SK-MEL-5 (cell line): ENCODE data around the gene RAPGEF4. TPM values are rescaled to one million over a fixed set of nuclear protein-coding genes. Genes with fewer than 3 reads are reported as not detected.

ENCODE experiments used
- DNase-seq: peaks from one replicate; pipeline ENCODE4 v3.0.0-alpha.2; 2016; ENCODE audit warnings: low read depth, low spot score
- in situ Hi-C: cut with HindIII; loops from 2 replicates; pipeline ENCODE4 v1.10.0; 2016; ENCODE audit warnings: low sequenced_read_pairs, high pct_unique_total_duplicates, low pct_unique_long_range_greater_than_20kb
- total RNA-seq: library from RNA; depleted of rRNA; stranded (reverse); fragments of >200 nt; shearing (Covaris generic); gene quantifications from 2 replicates; pipeline ENCODE4 v1.2.3, GENCODE V29; 2014

The RAPGEF4 gene
- total RNA-seq, 1 experiment from 2014 or later = 4.5 TPM

DNA sequence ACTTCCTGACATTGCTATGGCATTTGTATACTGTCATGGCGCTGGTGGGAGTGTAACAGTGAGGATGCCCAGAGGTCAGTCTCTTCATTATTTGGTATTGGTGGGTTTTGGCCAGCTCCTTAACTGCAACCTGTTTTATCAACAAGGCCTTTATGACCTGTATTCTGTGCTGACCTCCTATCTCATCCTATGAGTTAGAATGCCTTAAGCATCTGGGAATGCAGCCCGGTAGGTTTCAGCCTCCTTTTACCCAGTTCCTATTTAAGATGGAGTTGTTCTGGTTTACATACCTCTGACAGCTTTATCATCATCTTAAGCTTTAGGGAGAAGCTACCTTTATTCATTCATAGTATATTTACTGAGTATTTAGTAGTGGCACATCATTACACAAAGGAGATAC lies 103.8 kb downstream of the RAPGEF4 start:
- DNase-seq = no peak
- in situ Hi-C loops = no loop called here

DNA sequence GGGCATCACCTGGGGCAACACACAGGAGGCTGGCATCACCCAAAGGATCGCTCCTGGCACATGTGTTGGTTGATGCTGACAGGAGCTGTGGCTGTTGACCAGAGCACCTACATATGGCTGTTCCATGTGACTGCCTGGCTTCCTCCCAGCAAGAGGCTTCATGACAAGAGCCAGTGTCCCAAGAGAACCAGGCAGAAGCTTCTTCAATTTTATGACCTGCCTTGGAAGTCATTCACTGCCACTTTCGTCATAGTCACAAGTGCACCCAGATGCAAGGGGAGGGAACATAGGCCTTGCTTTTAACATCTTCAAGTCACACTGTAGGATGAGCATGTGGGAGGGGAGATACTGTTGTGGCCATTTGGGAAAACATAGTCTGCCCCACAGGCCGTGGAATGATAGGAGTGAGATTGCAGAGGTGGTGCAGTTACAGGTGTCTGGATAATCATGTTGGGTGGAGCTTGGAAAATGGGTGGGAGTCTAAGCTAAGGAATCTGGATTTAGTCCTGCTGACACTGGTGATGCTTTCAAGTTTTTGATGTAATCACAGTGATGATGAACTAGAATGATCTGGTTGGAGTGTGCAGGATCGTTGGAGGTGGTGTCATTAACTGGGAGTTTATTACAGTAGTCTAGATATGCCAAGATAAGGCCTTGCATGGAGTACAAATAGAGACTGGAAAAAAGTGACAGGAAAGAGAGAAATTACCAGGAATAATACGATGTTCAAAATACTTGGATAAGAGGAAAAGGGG lies 107.0 kb downstream of the RAPGEF4 start:
- in situ Hi-C loops = no loop called here
- DNase-seq = no peak

DNA sequence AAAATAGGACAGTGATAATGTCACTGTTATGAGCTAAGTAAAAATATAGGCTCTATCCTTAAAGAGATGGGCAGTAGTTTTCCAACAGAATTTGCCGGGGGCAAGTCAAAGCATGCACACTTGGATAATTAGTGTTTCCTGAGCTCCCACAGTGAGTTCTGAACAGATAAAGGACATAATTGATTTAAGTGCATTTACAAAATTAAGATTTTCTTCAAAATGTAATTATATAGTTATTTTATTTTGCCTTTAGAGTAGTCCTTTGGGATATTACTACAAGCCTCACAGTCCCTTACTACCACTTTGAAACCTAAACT lies 107.6 kb downstream of the RAPGEF4 start:
- in situ Hi-C loops = no loop called here
- no peak for DNase-seq

DNA sequence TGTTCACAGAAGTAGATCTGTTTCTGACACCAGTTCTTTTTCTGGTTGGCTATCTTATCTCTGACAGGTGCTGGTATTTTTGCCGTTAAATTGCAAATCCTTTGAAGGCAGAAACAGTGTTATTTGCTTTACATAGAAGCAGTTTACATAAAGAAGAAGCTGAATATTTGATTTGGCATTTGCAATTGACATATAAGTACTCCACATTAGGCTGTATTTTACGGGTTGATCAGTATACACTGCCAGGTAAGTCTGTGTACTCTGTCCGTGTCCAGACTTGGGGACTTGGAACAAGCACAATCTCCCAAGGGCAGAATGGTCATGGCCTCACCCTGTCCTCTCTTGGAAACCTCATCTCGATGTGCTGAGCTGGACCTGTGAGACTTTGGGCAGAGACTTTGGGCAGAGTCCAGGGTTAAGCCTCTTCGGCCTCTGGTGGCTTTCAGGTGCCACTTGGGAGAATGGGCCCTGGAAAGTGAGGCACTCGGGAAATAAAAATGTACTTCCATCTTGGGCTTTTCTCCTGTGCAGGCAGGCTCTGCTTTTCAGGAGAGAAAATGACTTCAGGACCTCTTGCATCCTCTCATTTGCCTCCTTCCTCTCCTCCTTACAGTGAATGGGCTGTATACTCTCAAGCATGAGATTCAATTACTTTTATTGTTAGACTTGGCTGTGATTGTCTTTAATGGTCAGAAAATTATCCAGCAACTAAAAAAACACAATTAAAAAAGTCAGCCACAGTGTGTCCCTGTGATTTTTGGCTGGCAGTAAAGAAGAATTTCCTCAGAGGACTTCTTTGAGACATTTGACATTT lies 108.5 kb downstream of the RAPGEF4 start:
- no peak for DNase-seq
- in situ Hi-C loops = no loop called here

DNA sequence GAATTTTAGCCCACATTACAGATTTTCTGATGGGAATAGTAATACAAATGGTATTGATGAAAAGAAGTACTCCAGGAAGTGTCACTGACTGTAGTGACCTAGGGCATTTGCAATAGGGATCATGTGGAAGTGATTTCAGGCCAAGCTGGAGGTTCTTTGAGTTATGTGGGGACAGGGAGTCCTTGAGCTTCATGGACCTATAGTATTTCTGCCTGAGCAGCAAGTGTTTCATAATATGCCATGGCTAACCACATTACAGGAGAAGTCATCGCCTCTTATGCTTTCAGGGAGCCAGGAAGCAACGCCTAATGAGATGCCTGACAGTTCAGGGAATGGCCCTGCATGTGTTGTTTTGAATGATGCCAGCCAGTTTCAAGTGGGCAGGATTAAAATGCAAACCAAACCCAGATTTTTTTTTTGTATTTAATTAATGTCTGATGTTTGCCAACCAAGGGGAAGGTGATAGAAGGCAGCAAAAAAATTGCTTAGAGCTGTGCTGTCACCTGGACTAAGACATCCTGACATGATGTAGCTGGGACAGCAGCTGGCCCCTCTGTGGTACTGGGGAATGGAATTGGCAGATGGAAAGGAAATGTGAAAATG lies 109.5 kb downstream of the RAPGEF4 start:
- in situ Hi-C loops = no loop called here
- no peak for DNase-seq

DNA sequence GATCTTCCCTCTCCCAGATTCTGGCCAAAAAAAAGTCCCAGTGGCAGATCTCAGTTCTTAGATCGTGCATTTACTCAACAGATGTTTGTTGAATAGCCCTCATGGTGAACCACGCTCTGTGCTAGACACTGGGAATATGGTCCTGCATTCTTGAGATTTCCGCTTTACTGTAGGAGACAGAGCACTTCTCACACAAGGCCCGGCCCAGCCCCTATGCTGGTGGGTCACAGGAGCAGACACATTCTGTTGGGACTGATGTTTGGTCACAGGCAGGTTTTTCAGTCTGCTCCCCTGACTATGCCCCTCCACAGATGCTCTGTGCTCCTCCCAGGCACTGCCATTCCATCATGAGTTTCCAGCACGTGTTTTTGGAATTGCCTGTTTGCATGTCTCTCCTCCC lies 110.9 kb downstream of the RAPGEF4 start:
- in situ Hi-C loops = no loop called here
- DNase-seq = no peak

DNA sequence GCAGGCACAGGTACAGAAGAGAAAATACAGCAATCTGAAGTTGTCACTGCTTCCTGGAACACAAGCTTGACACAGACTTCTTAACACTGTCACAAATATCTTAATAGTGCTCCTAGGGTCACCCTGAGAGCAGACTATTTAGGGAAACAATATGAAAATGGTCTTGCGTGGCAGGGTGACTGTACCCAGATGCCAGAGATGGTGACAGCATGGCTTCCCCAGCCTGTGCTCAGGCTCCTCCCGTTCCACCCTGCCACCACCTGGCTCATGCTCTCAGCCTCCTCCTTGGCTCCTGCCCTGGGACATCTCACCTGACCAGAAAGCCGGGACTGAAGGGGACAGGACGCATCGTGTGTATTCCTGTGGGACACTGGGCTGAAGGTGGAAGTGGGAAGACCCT lies 111.5 kb downstream of the RAPGEF4 start:
- in situ Hi-C loops = no loop called here
- no peak for DNase-seq

DNA sequence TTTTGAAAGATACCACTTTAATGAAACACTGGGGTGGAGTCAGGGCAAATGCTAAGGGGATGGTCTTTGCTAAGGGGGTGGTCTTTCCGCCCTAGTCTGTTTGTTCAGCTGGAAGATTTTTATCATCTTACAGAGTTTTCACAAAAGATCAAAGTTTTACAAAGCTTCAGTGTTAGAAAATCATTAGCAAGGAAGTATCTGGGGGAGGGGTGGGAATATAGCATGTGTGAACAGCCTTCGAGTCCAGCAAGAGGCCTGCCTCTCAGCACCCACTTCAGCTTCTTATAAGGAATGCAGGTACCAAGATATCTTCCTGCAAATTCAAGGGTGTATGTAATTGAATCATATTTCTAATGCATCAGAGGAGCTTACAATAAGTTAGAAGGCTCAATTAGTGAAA lies 112.9 kb downstream of the RAPGEF4 start:
- in situ Hi-C loops = no loop called here
- no peak for DNase-seq

DNA sequence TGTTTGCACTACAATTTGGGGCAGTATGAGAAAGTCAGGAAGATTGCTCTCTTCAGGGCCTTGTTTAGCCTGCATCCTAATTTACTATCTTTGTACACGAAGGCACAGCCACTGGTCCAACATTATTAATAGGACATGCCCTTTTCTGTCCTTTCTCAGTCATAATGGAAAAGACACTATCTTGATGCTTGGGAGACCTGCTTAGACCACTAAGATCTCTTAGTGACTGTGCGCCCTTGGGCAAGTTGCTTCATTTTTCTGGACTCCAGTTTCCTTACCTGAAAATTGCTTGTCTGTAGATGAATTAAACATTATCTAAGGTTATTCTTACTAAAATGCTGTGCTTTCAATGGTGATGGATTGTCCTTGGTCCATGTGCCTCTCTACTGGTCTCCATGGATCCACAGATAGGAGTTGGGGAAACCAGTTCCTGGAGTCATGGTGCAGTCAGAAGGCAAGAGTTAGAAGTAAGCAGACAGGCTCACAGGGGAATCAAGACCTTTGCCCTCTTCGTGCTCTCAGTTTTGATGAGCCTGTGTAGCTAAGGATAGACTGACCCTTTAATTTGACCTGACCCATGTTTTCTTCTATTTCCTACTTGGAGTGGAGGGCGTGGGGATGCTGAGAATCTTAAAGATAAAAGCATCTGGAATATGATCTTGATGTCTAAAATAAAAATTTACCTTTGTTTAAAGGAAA lies 114.0 kb downstream of the RAPGEF4 start:
- in situ Hi-C loops = no loop called here
- DNase-seq = no peak

DNA sequence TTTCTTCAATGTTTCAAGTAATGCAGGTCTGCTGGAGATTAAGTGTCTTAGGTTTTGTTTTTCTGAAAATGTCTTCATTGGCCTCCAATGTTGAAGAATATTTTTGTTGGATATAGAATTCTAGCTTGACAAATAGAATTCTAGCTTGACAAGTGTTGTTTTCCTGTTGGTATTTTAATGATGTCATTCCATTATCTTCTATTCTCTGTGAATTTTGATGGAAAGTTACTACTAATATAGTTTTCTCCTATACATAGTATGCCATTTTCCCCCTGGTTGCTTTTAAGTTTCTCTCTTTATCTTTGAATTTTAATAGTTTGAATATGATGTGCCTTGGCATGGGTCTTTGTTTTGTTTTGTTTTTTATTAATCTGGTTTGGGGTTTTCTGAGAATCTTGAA lies 119.9 kb downstream of the RAPGEF4 start:
- in situ Hi-C loops = no loop called here
- DNase-seq = no peak

DNA sequence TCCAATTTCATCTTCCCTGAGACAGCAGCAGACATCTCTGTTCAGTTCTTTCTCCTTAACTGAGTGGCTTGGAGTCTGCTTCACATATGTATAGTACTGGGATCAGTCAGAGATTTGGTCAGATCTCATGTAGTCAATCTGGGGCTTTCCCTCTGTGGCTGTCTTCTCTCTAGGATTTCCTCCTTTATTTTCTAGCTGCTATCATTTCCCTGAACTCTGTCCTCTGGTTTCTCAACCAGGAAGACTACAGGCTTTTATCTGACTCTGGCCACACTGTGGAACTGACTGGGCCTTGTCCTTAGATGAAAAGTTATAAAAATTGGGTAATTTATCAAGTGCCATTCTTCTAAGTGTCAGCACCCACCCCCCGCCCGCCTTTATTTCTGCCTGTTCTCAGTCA lies 121.0 kb downstream of the RAPGEF4 start:
- DNase-seq = no peak
- in situ Hi-C loops = no loop called here

DNA sequence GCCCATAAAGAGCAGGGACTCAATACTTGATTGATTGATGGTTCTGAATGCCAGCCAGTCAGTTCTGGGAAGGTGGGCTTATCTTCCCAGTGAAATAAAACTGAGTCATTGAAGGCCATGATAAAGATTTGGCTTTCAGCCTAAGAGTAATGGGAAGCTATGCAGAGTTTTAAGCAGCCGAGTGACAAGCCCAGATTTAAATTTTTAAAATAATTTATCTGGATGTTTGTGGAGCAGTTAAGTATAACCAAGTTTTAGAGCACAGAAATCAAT lies 122.8 kb downstream of the RAPGEF4 start:
- in situ Hi-C loops = no loop called here
- DNase-seq = no peak

DNA sequence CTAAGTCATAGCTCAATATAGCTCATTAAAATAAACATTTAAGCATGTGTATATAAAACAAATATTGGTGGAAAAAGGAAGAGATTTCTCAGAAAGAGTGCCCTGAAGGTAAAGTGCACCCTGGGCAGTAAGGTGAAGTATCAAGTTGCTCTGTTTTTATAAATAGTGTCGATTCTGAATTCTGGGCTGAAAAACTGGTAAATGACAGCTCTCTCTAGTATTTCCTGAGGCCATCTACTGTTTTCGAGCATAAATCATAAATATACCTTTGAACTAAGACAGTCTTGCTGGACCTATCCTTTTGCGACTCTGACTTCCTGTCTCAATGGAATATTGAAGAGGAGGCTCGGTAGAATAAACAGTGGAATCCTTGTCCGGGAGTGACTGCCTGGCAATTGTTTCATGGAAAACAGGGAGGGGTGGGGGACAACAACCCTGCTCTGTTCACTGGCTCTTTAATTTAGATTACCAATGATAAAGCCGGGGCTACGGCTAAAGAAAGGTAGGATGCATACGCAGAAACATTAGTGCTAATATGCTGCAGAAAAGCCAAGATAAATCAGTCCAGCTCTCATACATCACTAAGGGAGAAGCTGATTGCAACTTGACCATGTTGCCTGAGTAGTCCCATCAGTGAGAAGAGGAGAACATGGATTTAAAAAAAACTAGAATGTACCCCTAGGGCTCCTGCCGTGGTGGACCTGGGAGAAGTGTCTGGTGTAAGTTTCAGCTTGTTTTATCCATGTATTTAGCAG lies 124.1 kb downstream of the RAPGEF4 start:
- in situ Hi-C loops = no loop called here
- peak; percentile 84 for DNase-seq

DNA sequence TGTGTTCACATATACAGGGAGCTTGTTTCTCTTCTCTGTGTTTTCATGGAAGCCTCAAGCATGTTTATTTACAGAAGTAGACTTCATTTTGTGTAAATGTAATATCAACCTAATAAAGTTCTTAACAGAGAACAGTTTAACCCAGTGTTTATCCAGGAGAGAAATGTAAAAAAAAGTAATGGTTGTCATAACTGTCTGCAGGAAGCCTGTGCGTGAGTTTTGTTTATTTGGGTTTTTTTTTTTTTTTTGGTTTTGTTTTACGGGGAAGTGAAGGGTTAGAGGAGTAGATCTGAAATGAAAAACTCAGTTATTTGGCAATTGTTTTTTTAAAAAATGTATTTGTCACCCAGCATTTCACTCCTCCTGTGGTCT lies 124.7 kb downstream of the RAPGEF4 start:
- in situ Hi-C loops = no loop called here
- DNase-seq = no peak

DNA sequence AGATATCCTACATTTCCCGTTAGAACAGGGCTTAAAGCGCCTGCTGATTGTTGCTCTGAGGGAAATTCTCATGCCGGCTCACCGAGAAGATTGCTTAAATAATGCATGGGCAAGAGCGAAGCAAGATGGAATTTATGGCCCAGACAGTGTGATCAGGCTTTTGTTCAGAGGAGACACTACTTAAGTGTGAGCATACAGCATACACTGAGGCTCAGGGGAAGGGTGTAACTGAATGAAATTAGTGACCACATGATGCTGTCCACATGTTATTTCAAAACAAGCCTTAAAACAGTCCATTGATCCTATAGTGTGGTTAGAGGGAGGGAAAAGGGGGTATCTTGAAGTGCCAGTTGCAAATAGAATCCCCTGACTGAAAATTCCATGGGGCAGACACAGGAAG lies 125.5 kb downstream of the RAPGEF4 start:
- in situ Hi-C loops = no loop called here

DNA sequence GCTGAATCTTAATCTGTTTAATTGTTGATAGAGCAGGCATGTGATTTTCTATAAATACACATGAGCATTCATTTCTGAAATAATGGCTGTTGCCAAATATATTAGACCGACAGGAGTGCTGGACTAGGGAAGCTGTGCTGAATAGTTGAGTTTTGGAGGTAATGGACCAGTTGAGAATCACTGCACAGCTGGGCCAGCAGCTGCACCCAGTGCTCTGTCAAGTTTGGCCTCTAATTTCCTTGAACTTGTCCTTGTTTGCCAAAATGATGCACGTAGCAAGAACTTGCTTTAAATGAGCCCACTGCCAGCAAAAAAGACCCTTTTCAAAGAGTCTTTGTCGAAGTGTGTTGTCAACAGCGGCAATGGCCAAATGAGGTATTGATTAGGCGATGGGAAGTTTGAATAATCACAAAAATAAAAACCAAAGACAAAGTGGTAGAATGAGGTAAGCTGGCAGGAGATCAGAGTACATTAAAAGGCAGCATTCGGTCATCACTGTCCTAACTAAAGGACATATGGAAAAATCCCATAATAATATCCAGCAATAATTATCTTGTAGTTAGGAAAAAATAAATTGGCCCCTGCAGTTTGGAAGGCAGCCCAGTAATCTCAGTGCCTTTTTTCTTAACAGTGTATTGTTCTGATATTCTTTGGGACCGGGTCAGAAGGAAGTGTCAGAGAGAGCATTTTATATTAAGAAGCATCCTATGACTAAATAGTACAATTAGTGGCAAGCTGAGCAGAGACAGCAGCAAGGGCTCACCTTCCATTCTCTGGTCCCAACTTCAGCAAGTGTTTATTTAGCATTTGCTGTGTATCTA lies 126.2 kb downstream of the RAPGEF4 start:
- in situ Hi-C loops = no loop called here
- DNase-seq = no peak

More for the DNA sequence above, 125.5 kb downstream of the RAPGEF4 start:
- DNase-seq = peak; percentile 58

DNA sequence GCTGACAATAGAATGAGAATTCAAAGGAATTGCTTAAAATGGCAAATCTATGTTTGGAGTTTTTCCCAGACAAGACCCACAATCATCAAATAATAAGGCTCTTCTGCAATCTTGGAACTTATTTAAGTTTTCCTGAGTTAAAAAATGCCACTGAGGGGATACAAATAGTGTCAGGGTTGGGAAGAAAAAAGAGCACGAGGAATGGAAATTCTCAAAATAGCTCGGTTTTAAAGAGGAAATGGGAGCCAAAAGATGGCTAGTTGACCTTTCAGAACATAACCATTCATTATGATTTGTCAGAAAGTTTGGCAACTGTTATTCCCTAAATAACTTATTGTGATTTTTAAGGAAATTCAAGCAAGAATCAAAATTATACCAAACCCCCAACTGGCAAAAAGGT lies 127.7 kb downstream of the RAPGEF4 start:
- DNase-seq = peak; percentile 26
- in situ Hi-C loops = no loop called here
